Adrenal gland (tissue), 5 donors: ENCODE results near the gene AUTS2.

Experiments used
- CTCF ChIP-seq, 6 experiments: fragments of 450-650 bp in 4 of 6; fragments of 200-600 bp in 2 of 6; sonication (generic) in 1 of 6; IDR thresholded peaks; 1 replicate in 5 of 6; 2 replicates in 1 of 6; pipeline versions ENCODE4 v1.5.1 to v1.8.0; 2016 to 2021; ENCODE audit warnings: antibody characterized with exemption in 6 of 6, mild to moderate bottlenecking in 2 of 6, moderate library complexity in 1 of 6
- POLR2A ChIP-seq, 2 donors: fragments of 450-650 bp; IDR thresholded peaks; one replicate each; pipeline ENCODE4 v1.6.1; 2017; ENCODE audit warnings: antibody characterized with exemption in 2 of 2, mild to moderate bottlenecking in 2 of 2, moderate library complexity in 1 of 2
- donor health status: DM: no; HTN: no; CAD: no.

- TF ChIP-seq POLR2A (IDR thresholded peaks at IDR 0.05) (no peak), CTCF (IDR thresholded peaks at IDR 0.05) (no peak)
Measured at GRCh38 chr7:69742237-69742636, 144.0 kb downstream of the AUTS2 start.
